IMR-90 (cell line): ENCODE measurements around the gene MYO5A. TPM values are rescaled to one million over a fixed set of nuclear protein-coding genes. Genes with fewer than 3 reads are reported as not detected.
"Not testable (repeated sequence)": the region's sequence is repeated elsewhere in the genome, so short reads cannot be mapped to it uniquely, and the experiment has no call there.

Experiments
- ATAC-seq: fragments of 200-7000 bp; cut with Tn5 transposase; 2 replicates; pipeline ENCODE4 v1.9.1; 2020; ENCODE audit warnings: low read depth, mild to moderate bottlenecking, moderate library complexity
- BruUV-seq: library from RNA; stranded (reverse); fragments of 400-500 nt; replicated peaks from 2 replicates; lab custom pipeline; 2021; lab: Mats Ljungman, UMichigan
- CTCF ChIA-PET: fragments of 300-600 bp; formaldehyde crosslinking; extraction: SDS; loops from one replicate; lab custom pipeline; 2021; ENCODE audit warnings: antibody characterized with exemption; lab: Yijun Ruan, JAX
- POLR2A ChIA-PET: fragments of 300-600 bp; sonication (Branson Sonifier 250); formaldehyde crosslinking; loops from one replicate; lab custom pipeline; 2022; ENCODE audit warnings: antibody characterized with exemption; ENCODE audit not compliant: unreplicated experiment; lab: Charles Lee
- DNase-seq: peaks from one replicate; pipeline ENCODE4 v3.0.0; 2013
- H2AFZ ChIP-seq: replicated peaks from 2 replicates; pipeline ENCODE3; 2013; ENCODE audit warnings: low read length, mild to moderate bottlenecking; ENCODE audit not compliant: poor library complexity
- H2AK5ac ChIP-seq: 2 replicates; pipeline ENCODE4 v1.6.1; 2013; ENCODE audit warnings: low read depth, low read length, inconsistent platforms
- H2AK9ac ChIP-seq: replicated peaks from 2 replicates; pipeline ENCODE3; 2013; ENCODE audit warnings: mild to moderate bottlenecking, low read depth, low read length, moderate library complexity; ENCODE audit not compliant: poor library complexity
- H2BK120ac ChIP-seq: 2 replicates; pipeline ENCODE4 v1.6.1; 2013; ENCODE audit warnings: low read depth, low read length, inconsistent platforms
- H2BK15ac ChIP-seq: 3 replicates; pipeline ENCODE4 v1.6.1; 2013; ENCODE audit warnings: low read depth, low read length, inconsistent platforms
- H2BK20ac ChIP-seq: 2 replicates; pipeline ENCODE4 v1.6.1; 2013; ENCODE audit warnings: low read depth, mild to moderate bottlenecking, inconsistent platforms, low read length, moderate library complexity
- H2BK5ac ChIP-seq: 2 replicates; pipeline ENCODE4 v1.6.1; 2013; ENCODE audit warnings: mild to moderate bottlenecking, low read depth, low read length, inconsistent platforms; ENCODE audit not compliant: poor library complexity, severe bottlenecking
- H3K14ac ChIP-seq: replicated peaks from 2 replicates; pipeline ENCODE4 v1.6.1; 2013; ENCODE audit warnings: low read depth, low read length, inconsistent platforms
- H3K18ac ChIP-seq: 2 replicates; pipeline ENCODE4 v1.6.1; 2013; ENCODE audit warnings: low read depth, low read length, control low read depth
- H3K23ac ChIP-seq: 2 replicates; pipeline ENCODE4 v1.6.1; 2013; ENCODE audit warnings: low read depth, low read length, inconsistent platforms
- H3K27ac ChIP-seq: 2 replicates; pipeline ENCODE4 v1.5.1; 2013; ENCODE audit warnings: mild to moderate bottlenecking, control low read depth, low read length; ENCODE audit not compliant: insufficient read depth
- H3K27me3 ChIP-seq: 2 replicates; pipeline ENCODE4 v1.6.1; 2013; ENCODE audit warnings: low read length; ENCODE audit not compliant: control insufficient read depth, insufficient read depth
- H3K36me3 ChIP-seq: 2 replicates; pipeline ENCODE4 v1.6.1; 2013; ENCODE audit warnings: low read length, mixed read lengths; ENCODE audit not compliant: control insufficient read depth, insufficient read depth
- H3K4ac ChIP-seq: 2 replicates; pipeline ENCODE4 v1.6.1; 2013; ENCODE audit warnings: low read depth, low read length, inconsistent platforms
- H3K4me1 ChIP-seq: 2 replicates; pipeline ENCODE4 v1.6.1; 2013; ENCODE audit warnings: low read length, mixed read lengths; ENCODE audit not compliant: control insufficient read depth, insufficient read depth
- H3K4me2 ChIP-seq: 2 replicates; pipeline ENCODE4 v1.6.1; 2013; ENCODE audit warnings: low read depth, mild to moderate bottlenecking, control low read depth, low read length, moderate library complexity
- H3K4me3 ChIP-seq: 2 replicates; pipeline ENCODE4 v1.5.1; 2013; ENCODE audit warnings: low read depth, mild to moderate bottlenecking, control low read depth, low read length, moderate library complexity; ENCODE audit not compliant: insufficient read depth
- H3K56ac ChIP-seq: 2 replicates; pipeline ENCODE4 v1.6.1; 2013; ENCODE audit warnings: low read length, inconsistent platforms; ENCODE audit not compliant: insufficient read depth; ENCODE audit errors: extremely low read depth
- H3K79me1 ChIP-seq, 2 experiments: 2 replicates each; pipeline ENCODE4 v1.6.1; 2013; ENCODE audit warnings: low read length in 2 of 2, inconsistent platforms in 1 of 2, low read depth in 1 of 2
- H3K9ac ChIP-seq: 2 replicates; pipeline ENCODE4 v1.6.1; 2013; ENCODE audit warnings: low read depth, low read length, control low read depth
- H3K9me1 ChIP-seq: 2 replicates; pipeline ENCODE4 v1.6.1; 2013; ENCODE audit warnings: low read length, inconsistent platforms; ENCODE audit not compliant: insufficient read depth
- H3K9me3 ChIP-seq: 2 replicates; pipeline ENCODE4 v1.6.1; 2013; ENCODE audit warnings: low read length; ENCODE audit not compliant: control insufficient read depth, insufficient read depth
- H4K20me1 ChIP-seq: 2 replicates; pipeline ENCODE4 v1.6.1; 2013; ENCODE audit warnings: low read length, inconsistent platforms; ENCODE audit not compliant: insufficient read depth
- H4K5ac ChIP-seq: 2 replicates; pipeline ENCODE4 v1.6.1; 2013; ENCODE audit warnings: mild to moderate bottlenecking, low read depth, low read length, control low read depth
- H4K8ac ChIP-seq, 2 experiments: 2 replicates each; pipeline ENCODE4 v1.6.1; 2013; ENCODE audit warnings: low read depth in 2 of 2, low read length in 2 of 2, control low read depth in 1 of 2, inconsistent platforms in 1 of 2
- H4K91ac ChIP-seq: 2 replicates; pipeline ENCODE4 v1.6.1; 2013; ENCODE audit warnings: low read depth, low read length, inconsistent platforms; ENCODE audit not compliant: insufficient read depth
- NFE2L2 ChIP-seq: fragments of 150-350 bp; IDR thresholded peaks from 2 replicates; pipeline ENCODE4 v1.6.1; 2016; ENCODE audit warnings: low read depth, mild to moderate bottlenecking, low read length
- RAD21 ChIP-seq: IDR thresholded peaks from 2 replicates; pipeline ENCODE4 v1.6.1; 2012; ENCODE audit warnings: low read length, improper control_type of control experiment
- WGBS, 2 experiments: methylation state at CpG; one replicate each; pipeline versions ENCODE4 v1.1.5 to v1.1.7; 2013; ENCODE audit warnings: missing lambda C conversion rate in 2 of 2; ENCODE audit not compliant: insufficient read length in 1 of 2; ENCODE audit errors: extremely low coverage in 2 of 2; 5-methylcytosine and 5-hydroxymethylcytosine counted together
- dilution Hi-C: fragments of 300-500 bp; cut with HindIII; formaldehyde crosslinking; loops from one replicate; pipeline ENCODE4 v1.14.3; 2018; ENCODE audit warnings: low sequenced_read_pairs; ENCODE audit not compliant: unreplicated experiment
- in situ Hi-C: fragments of 300-500 bp; cut with MboI; formaldehyde crosslinking; loops from 3 replicates; pipeline ENCODE4 v1.14.3; 2019; ENCODE audit warnings: low sequenced_read_pairs, inconsistent platforms, mixed read lengths
- intact Hi-C: fragments of 100-400 bp; cut with micrococcal nuclease; formaldehyde crosslinking; loops from 2 replicates; pipeline ENCODE4 v1.10.0; 2022
- polyA plus RNA-seq, 3 experiments: library from polyadenylated mRNA; depleted of rRNA; stranded (reverse); fragments of >200 nt; gene quantifications; 2 replicates each; pipeline ENCODE4 v1.2.3, GENCODE V29; 2012; ENCODE audit warnings: low replicate concordance in 1 of 3
- total RNA-seq: library from RNA; depleted of rRNA; stranded (reverse); fragments of >200 nt; gene quantifications from 2 replicates; pipeline ENCODE4 v1.2.3, GENCODE V29; 2012

The MYO5A gene
- total and polyA plus RNA-seq, 2 of the 4 experiments (the other 2 are of a cell fraction): 19.4 to 69.2 TPM

DNA sequence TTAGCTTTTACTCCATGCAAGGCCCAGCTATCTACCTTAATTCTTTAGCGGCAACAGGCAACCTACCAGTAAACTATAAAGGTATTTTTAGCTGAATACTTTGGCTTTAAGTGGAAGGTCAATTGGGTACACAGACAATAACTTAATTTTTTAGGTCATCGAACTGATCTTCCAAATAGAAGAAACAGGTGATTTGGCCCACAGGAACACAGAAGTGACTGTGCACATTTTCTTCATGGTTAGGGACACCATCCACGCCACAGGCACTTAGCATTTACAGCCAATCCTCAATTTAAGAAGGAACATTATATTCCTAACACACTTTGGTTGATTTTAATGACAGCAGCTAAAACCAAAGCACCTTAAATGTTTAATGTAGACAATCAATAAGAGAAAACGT is 38.2 kb upstream of the MYO5A start:
- Histone ChIP-seq H3K9me3 (no peaks in the 10 kb centered on the region), H2BK20ac (no peak overlapping the region), H3K79me1 (peaks cover 0 to 10% of the 10 kb centered on the region in 2 experiments; a peak in 1 of 4 replicates), H2BK120ac (no peak overlapping the region), H3K9ac (no peak overlapping the region), H3K9me1 (peaks cover 9% of the 10 kb centered on the region), H3K27me3 (no peaks in the 10 kb centered on the region), H4K20me1 (peaks cover 54% of the 10 kb centered on the region), H3K23ac (peak overlapping the region; percentile 11; the same call in 1 of the 2 replicates), H2BK5ac (no peak overlapping the region), H3K4me3 (no peak overlapping the region), H3K56ac (no peak overlapping the region), H3K4me2 (peak overlapping the region; percentile 98), H3K18ac (no peak overlapping the region), H3K27ac (no peak overlapping the region), H2BK15ac (no peak overlapping the region), H3K4ac (0 out of 2 replicates have a peak overlapping the region, but pooled peaks have one; percentile 1), H2AK9ac (no peak overlapping the region), H4K8ac (no peak overlapping the region), H3K4me1 (peaks cover 5% of the 10 kb centered on the region), H4K5ac (no peak overlapping the region), H2AK5ac (no peak overlapping the region), H3K14ac (0 out of 2 replicates have a peak overlapping the region, but pooled peaks have one; percentile 43), H4K91ac (no peak overlapping the region), H3K36me3 (peaks cover 1% of the 10 kb centered on the region; the same call in 1 of the 2 replicates), H2AFZ (no peak overlapping the region)
- no peak for ATAC-seq
- in situ Hi-C loops: no loop called here
- DNase-seq: no peak
- dilution Hi-C loops: no loop called here
- TF ChIP-seq NFE2L2 (0 out of 2 replicates have a peak, but pooled peaks have one; percentile 34), RAD21 (no peak)
- 100% methylated on average over 1 of the region's 4 CpGs; no CpG with 5 or more reads in 1 of the 2 experiments for WGBS, 2 experiments
- intact Hi-C loops: loop anchor here (5.0 to 10.0 kb wide), 2 partner anchors 168 to 235 kb away; no protein-coding TSS in a partner anchor
- ChIA-PET POLR2A (no interaction called here), CTCF (interaction anchor here (0.6 kb wide), 1 partner anchor 58 kb away, joined by 14 read pairs; no protein-coding TSS in a partner anchor)
- BruUV-seq: no TSS peak

DNA sequence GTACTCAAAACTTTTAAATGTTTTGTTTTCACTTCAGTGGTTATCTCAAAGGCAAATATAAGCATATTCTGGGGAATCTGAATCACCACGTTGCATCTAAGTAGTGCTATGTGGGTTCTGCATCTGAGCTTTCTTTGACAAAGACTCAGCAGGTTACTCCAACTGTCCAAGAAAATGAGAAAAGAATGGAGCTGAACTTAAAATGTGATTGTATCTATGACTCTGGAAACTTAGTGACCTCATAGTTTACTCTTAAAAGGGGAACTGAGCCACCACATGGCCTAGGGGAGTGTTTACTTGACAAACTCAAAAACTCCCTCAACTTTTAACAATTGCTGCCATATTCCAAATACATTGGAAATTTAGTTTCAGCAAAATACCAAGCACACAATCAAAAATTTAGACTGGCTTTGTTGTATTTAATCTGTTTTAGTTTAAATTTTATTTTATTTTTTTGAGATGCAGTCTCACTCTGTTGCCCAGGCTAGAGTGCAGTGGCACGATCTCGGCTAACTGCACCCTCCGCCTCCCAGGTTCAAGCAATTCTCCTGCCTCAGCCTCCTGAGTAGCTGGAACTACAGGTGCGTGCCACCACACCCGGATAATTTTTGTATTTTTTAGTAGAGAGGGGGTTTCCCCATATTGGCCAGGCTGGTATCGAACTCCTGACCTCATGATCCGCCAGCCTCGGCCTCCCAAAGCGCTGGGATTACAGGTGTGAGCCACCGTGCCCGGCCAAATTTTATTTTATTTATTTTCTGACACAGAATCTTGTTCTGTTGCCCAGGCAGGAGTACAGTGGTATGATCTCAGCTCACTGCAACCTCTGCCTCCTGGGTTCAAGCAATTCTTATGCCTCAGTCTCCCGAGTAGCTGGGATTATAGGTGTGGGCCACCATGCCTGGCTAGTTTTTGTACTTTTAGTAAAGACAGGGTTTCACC is 37.0 kb upstream of the MYO5A start:
- CTCF ChIA-PET: interaction anchor here (0.5 to 1.8 kb wide), 4 partner anchors 11 to 309 kb away, joined by 3 to 5 read pairs (median 4); no protein-coding TSS in a partner anchor
- H2BK5ac ChIP-seq, H2AK5ac ChIP-seq, H3K27me3 ChIP-seq, H3K56ac ChIP-seq, H2BK120ac ChIP-seq, H3K4ac ChIP-seq, dilution Hi-C loops, H3K36me3 ChIP-seq, in situ Hi-C loops, H3K9ac ChIP-seq, H2BK15ac ChIP-seq, H4K91ac ChIP-seq, H3K14ac ChIP-seq, H3K18ac ChIP-seq, H4K8ac ChIP-seq, H3K23ac ChIP-seq, H2BK20ac ChIP-seq, H3K4me1 ChIP-seq, POLR2A ChIA-PET, H3K27ac ChIP-seq, H2AK9ac ChIP-seq, H3K4me3 ChIP-seq, H4K5ac ChIP-seq, H3K9me3 ChIP-seq, BruUV-seq, H2AFZ ChIP-seq: not testable (repeated sequence)
- Histone ChIP-seq H3K4me2 (peak overlapping the region; percentile 3; the same call in 1 of the 2 replicates), H3K9me1 (peaks cover 10% of the 10 kb centered on the region), H4K20me1 (peaks cover 62% of the 10 kb centered on the region), H3K79me1 (peaks cover 0 to 12% of the 10 kb centered on the region in 2 experiments; a peak in 2 of 4 replicates)
- ATAC-seq (peak; percentile 24), DNase-seq (peak; percentile 76)
- intact Hi-C loops: loop anchor here (2.0 to 10.0 kb wide), 4 partner anchors 77 to 233 kb away; partner anchors contain the start of gene ATOSA
- WGBS, 2 experiments: 98% methylated on average over 6 of the region's 13 CpGs; no CpG with 5 or more reads in 1 of the 2 experiments
